ENCODE measurements around the gene PDK4. TPM values are rescaled to one million over a fixed set of nuclear protein-coding genes. Genes with fewer than 3 reads are reported as not detected.

PDK4 gene
- polyA plus RNA-seq, 4 donors = 13.5 to 28.6 (median 17.9) TPM

GRCh38 chr7:95535662-95536061, 60.7 kb downstream of the PDK4 start:
- DNase-seq (ENCODE audit: low read depth in 4 of 4, low spot score in 2 of 4) = no peak

DNA sequence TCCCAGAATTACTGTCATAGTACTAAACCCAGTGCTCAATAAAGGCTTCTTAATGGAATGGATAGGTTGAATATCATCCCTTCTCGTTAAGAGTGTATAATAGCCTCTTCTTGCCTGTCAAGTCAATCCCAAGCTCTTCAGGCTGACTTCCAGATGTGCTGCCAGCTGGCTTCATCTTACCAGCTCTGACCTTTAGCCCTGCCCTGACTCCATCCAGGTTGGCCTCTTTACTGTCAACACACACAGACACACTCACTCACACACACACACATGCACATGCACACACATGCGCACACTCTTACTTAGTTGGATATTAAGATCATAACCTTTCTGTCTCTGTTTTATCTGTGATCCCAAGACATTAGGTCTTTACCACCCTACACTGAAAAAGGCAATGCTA, 61.5 kb downstream of the PDK4 start:
- no peak for DNase-seq (ENCODE audit: low read depth in 4 of 4, low spot score in 2 of 4)

Other genes with a start within 250 kb of the PDK4 start
- gene PON3, start 200.1 kb downstream of the PDK4 start, polyA plus RNA-seq (ENCODE audit: insufficient read length in 4 of 4) = 1 to 10 TPM; 1.0 to 2.8 (median 2.2) TPM
- gene PON2, start 161.5 kb downstream of the PDK4 start, polyA plus RNA-seq (ENCODE audit: insufficient read length in 4 of 4) = 100 to 1,000 TPM; 140 to 245 (median 193) TPM
- under 1 TPM; 0.10 to 0.22 (median 0.19) TPM for gene ASB4, start 110.6 kb downstream of the PDK4 start, polyA plus RNA-seq (ENCODE audit: insufficient read length in 4 of 4)
- gene DYNC1I1, start 176.0 kb upstream of the PDK4 start, polyA plus RNA-seq (ENCODE audit: insufficient read length in 4 of 4) = under 1 TPM; 0.57 to 0.74 (median 0.64) TPM

Data from left renal cortex interstitium (tissue), 4 donors.